IPS DF 4.7 (cell line): ENCODE data around the gene NCAN.

Experiments
- DNase-seq: peaks from one replicate; pipeline ENCODE4 v3.0.0-alpha.2; 2013; ENCODE audit warnings: low spot score; ENCODE audit errors: extremely low read depth

NCAN gene

DNA sequence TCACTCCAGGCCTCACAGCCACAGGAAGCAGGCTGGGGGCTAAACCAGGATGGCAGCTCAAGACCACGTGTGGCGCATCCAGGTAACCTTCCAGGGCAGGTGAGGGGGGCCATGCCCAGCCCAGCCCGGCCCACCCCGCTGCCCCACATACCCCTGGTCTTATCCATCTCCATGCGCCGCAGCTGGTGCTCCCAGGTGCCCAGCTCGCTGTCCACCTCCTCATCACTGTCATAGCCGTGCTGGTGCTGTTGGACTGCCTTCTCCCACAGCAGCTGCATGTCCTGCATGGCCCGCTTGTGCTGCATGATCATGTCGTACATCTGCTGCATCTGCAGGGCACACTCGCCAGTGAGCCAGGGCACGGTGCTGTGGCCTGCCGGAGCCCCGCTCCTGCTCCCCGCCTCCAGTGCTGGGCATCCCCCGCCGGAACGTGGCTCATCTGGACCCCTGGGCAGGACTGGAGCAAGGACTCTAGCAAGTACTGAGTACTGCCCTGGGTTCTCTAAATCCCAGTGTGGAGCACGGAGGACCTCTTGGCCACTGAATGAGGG lies 67.4 kb downstream of the NCAN start:
- no peak for DNase-seq

DNA sequence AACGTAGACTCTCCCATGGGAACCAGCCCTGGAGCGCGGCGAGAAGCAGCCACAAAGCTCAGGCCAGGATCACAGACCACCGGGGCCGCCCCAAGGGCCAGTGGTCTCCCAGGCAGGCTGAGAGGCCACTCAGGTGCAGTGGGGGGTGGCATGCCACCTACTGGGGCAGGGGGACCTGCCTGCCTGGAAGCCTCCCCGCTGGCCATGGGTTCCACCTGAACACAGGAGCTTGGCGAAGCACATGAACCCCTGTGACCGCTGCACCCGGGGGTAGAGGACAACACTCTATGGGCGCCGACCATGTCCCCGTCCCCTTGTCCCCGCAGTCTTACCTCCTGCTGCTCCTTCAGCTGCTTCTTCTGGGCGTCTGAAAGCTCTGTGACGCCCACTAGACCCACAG lies 68.1 kb downstream of the NCAN start:
- no peak for DNase-seq

DNA sequence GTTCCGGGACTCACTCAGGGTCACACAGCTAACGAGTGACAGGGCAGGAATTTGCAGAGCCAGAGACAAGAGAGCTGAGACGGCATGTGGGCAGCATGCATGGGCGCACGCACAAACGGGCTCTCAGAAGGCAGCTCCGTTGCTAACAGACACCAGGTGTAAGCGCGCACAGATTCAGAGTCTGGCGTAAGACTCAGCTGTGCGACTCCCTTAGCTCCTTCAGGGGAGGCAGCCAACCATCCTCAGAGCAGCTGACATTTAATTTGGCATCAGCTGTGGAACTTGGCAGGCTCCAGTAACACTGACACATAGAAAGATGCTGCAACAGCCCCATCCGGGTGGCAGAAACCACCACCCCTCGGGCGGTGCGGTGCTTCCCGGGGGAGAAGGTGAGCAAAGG lies 68.8 kb downstream of the NCAN start:
- DNase-seq, result no peak

DNA sequence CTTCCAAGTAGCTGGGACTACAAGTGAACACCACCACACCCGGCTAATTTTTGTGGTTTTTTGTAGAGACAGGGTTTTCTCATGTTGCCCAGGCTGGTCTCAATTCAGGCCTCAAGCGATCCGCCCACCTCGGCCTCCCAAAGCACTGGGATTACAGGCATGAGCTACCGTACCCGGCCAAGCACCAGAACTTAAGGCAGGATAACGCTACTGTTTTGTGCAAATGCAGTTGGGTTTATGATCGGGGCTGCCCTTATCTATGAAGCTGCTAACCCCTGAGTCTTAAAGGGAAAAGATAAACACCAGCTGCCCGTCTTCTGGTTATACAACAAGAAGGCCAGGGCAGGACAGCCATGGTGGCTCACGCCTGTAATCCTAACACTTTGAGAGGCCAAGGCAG lies 73.9 kb downstream of the NCAN start:
- DNase-seq, result no peak

DNA sequence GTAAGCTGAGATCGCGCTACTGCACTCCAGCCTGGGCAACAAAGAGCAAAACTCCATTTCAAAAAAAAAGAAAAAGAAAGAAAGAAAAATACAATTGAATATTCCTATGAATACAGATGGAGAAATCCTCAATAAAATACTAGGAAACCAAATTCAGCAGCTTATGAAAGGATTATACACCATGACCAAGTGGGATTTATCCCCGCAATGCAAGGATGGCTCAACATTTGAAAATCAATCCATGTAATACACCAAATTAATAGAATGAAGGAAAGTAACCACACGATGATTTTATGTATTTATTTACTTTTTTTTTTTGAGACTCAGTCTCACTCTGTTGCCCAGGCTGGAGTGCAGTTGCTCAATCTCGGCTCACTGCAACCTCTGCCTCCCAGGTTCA lies 80.8 kb downstream of the NCAN start:
- DNase-seq, result no peak

DNA sequence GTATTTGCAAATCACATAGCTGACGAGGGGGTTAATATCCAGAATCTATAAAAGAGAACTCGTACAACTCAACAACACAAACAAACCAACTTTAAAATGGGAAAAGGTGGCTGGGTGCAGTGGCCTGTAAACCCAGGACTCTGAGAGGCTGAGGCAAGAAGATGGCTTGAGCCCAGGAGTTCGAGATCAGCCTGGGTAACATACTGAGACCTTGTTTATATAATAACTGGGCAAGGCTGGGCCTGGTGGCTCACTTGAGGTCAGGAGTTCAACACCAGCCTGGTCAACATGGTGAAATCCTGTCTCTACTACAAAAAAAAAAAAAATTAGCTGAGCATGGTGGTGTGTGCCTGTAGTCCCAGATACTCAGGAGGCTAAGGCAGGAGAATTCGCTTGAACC lies 83.2 kb downstream of the NCAN start:
- DNase-seq, result no peak

DNA sequence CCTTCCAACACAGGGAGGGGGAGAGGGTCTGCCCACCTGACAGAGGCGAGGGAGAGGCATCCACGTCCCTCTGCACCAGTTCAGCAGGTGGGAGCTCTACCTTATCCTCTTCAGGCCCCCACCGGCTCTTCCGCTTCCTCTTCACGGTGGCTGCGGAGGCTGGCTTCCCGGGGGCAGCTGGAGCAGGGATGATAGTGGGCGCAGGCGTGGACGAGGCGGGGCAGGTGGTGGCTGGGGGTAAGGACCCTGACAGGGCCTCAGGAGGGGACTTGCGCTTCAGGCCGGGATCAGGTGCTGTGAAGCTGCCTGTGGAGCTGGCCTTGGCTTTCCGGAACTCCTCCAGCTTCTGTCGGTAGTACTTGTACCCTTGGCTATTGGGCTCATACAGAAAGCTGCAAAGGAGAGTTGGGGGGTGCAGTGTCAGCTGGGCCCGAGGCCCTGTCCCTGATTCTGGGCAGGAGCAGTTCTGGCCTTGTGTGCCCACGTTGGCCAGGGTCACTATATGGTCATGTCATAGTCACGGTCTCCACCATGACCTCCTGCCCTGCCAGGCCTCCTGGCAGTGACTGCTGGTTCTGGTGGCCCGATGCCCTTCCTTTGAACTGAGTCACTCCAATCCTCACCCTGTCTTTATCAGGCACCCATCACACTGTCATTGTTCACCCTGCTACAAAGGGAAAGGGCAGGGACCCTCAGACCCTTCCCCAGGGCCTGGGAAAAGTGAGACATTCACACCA lies 85.4 kb downstream of the NCAN start:
- DNase-seq, result no peak

DNA sequence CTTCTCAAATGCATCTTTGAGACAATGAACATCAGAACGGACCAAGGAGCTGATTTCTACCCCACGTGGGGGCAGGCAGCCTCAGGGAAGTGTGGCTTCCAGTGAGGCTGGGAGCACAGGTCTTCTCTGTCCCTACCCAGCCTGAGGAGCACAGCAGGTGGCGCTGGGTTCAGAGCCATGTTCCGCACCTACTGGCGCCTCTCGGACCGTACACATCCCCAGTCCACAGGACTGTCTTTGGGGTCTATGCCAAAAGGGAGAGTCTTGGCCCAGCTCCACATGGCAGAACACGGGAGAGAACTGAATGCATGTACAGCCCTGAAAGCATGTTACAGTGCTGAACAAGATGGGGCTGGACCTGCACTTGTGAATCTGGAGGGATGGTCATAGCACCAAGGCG lies 86.0 kb downstream of the NCAN start:
- DNase-seq, result no peak

DNA sequence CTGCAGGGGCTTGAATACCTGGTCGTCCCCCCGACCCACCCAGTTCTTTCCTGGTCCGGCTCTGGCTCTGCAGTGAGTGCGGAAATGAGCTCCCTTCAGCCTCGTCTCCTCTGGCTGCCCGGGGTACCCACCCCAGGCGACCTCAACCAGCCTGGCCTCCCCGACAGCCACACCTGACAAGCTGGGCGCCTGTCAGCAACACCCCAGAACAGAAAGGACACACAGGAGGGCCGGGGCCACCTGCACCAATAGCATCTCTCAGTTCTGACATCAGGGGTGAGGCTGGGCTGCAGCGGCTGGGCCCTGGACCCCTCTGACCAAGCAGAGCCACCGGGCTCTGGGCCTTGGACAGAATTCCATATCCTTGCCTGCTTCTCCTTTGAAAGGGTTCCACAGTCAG lies 88.9 kb downstream of the NCAN start:
- DNase-seq, result no peak
